Left lobe of liver (tissue), 2 donors: Measurements from ENCODE around the gene CAAP1. TPM values are rescaled to one million over a fixed set of nuclear protein-coding genes. Genes with fewer than 3 reads are reported as not detected.
"Not testable (repeated sequence)": the region's sequence is repeated elsewhere in the genome, so short reads cannot be mapped to it uniquely, and the experiment has no call there.

Experiments
- ATAC-seq: fragments of 200-7000 bp; cut with Tn5 transposase; one replicate; pipeline ENCODE4 v1.9.1; 2020; ENCODE audit warnings: mild to moderate bottlenecking, moderate library complexity
- DNase-seq: peaks from one replicate; pipeline ENCODE4 v3.0.0-alpha.2; 2020; ENCODE audit warnings: low spot score
- total RNA-seq: library from RNA; stranded (reverse); gene quantifications from one replicate; pipeline ENCODE4 v1.2.1, GENCODE V29; 2021
- donor health status: DM: no; HTN: no; CAD: no; lungs with moderate emphysema.
- donor health status: DM: no; HTN: yes; CAD: no.

CAAP1 gene
- total RNA-seq, result 10.5 TPM

- peak; percentile 94 for DNase-seq
- peak; percentile 94 for ATAC-seq
Measured at GRCh38 chr9:26892251-26893029, at the start of gene CAAP1. Gene CAAP1, minus strand, starts transcription at chr9:26892802. Its CDS starts 87 bp downstream, at chr9:26892715.

GRCh38 chr9:26940779-26941178 lies 48.2 kb upstream of the CAAP1 start:
- no peak for ATAC-seq
- DNase-seq, result no peak

GRCh38 chr9:26939955-26940711 lies 47.5 kb upstream of the CAAP1 start:
- no peak for DNase-seq
- no peak for ATAC-seq

GRCh38 chr9:26937816-26938371 lies 45.3 kb upstream of the CAAP1 start:
- DNase-seq (no peak), ATAC-seq (no peak)

GRCh38 chr9:26935847-26936246 lies 43.2 kb upstream of the CAAP1 start:
- ATAC-seq, result no peak
- DNase-seq, result no peak

- no peak for ATAC-seq
- no peak for DNase-seq
Measured at GRCh38 chr9:26928902-26929495, 36.4 kb upstream of the CAAP1 start.

GRCh38 chr9:26925609-26926008 lies 33.0 kb upstream of the CAAP1 start:
- DNase-seq, result no peak
- no peak for ATAC-seq

GRCh38 chr9:26919698-26920097 lies 27.1 kb upstream of the CAAP1 start:
- no peak for ATAC-seq
- no peak for DNase-seq

- DNase-seq (no peak), ATAC-seq (no peak)
Measured at GRCh38 chr9:26913138-26913668, 20.6 kb upstream of the CAAP1 start.

DNA sequence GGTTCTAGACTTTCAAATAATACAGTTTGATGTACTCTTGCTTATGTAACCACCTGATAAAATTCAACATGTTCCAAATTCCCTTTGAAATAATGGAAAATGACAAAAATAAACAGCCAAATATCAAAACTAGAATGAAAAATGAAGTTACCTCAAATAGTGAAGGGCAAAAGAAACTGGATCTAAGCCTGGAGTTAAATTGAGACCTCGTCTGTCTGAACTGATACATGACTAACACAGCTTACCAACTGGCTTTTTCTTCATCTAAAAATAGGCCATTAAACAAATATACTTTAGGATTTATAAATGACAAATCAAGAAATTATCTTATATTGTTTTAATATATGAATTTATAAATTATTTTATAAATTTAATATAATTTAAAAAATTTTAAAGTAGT lies 12.1 kb upstream of the CAAP1 start:
- ATAC-seq (no peak), DNase-seq (no peak)

DNA sequence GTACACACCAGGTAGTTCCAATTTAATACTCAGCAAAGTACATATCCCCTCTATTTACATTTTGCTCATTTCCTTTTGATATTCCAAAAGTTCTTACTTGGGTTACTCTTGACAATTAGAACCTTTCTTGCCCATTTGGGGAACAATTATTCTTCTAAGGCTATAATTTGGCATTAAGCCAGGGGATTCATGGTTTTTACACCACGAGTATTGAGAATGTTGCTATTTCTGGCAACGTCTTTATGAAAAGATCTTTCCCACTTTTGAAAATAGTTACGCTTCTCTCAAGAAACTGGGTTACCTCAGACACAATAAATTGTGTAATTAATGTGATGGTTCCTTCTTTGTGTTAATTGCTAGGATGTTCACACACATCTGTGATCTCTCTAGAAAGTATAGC lies 11.5 kb upstream of the CAAP1 start:
- ATAC-seq (no peak), DNase-seq (no peak)

DNA sequence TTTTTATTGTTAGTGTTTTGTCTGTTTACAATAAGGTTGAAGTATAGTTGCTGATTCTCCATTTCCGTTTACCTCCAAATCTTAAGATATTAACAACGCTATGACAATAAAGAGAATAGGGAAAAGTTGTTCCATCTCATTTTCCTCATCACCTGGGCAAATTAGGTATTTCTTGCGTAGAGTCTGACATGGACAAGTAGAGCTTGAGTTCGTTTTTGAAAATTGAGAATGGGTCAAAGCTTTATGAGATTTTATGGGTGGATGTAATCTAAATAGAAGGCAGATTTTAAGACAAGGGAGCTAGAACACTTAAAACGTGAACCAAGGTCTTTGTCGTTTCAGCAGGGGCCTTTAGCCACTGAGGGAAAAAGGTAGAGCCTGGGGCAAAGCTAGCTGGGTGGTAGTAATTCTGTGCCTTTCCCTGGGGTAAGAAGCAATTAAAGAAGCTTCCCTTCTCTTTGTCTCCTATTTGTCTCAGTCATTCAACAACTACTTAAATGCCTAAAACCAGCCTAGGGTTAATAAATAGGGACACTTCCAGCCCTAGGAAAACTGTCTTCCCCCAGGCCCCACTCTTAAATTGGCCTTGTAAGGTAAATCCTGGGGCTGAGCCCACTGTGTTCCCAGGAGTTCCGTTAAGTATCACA lies 551 bp upstream of the CAAP1 start:
- ATAC-seq (no peak), DNase-seq (no peak)

DNA sequence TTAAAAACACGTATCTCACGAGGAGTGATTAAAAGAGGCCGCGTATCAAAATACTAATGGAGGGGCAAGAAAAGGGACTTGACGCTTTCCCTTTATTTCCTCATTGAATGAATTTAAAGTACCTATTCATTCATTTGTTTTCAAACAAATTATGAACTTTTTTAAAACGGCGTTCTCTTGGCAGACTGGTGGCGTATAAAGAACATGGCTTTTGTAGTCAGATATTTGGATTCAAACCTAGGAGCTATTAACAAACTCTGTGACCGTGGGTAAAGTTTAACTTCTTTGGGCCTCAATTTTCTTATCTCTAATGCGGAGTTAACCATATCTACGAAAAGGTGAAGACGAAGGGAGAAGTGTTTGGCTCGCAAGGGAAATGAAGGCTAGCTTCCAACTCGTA lies 876 bp downstream of the CAAP1 start:
- ATAC-seq (peak; percentile 22), DNase-seq (no peak)

- ATAC-seq (no peak), DNase-seq (no peak)
Measured at GRCh38 chr9:26888271-26888670, 4.3 kb downstream of the CAAP1 start.

GRCh38 chr9:26882154-26882553 lies 10.4 kb downstream of the CAAP1 start:
- DNase-seq (no peak), ATAC-seq (no peak)

DNA sequence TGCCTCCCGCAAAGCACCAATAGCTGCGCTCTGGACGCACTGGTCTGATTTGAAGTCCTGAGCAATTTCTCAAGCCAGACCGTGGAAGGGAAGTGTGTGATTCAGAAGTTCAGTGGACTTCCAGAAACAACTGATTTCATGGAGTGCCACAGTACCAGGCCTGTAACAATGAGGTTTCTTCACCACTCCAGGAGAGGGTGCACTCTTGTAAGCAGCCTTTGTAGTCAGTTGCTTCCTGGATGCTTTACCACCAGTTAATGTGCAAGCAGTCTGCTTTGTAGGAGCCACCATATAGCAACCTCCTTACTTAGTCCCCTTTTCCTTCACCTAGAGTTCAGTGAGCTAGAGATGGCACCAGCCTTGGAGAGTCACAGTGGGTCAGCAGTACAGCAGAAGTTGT lies 12.3 kb downstream of the CAAP1 start:
- DNase-seq (no peak), ATAC-seq (no peak)

DNA sequence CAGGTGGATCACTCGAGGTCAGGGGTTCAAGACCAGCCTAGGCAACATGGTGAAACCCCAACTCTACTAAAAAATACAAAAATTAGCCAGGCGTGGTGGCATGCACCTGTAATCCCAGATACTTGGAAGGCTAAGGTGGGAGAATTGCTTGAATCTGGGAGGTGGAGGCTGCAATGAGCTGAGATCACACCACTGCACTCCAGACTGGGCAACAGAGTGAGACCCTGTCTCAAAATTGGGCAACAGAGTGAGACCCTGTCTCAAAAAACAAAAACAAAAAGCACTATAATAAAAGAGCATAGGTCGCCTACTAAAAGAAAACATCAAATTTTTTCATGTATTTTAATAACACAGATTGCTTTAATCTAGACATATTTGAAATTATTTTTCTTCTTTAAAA lies 17.4 kb downstream of the CAAP1 start:
- ATAC-seq, DNase-seq: not testable (repeated sequence)

DNA sequence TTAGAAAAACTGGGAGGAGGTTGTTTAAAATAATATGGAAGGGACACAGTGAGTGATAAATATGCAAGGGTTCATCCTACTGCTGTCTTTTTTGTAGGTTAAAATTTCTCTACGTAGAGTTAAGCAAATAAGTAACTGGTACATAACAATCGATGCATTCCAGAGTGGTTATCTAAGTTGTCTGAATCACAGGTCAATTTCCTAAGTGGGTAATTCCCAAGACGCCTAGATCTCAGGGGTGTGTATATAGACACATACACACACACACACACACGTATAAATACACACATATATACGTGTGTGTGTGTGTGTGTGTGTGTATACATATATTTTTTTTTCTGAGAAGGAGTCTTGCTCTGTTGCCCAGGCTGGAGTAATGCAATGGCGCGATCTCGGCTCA lies 22.3 kb downstream of the CAAP1 start:
- ATAC-seq (no peak), DNase-seq (no peak)

GRCh38 chr9:26863074-26863473 lies 29.5 kb downstream of the CAAP1 start:
- DNase-seq (no peak), ATAC-seq (peak; percentile 66)

DNA sequence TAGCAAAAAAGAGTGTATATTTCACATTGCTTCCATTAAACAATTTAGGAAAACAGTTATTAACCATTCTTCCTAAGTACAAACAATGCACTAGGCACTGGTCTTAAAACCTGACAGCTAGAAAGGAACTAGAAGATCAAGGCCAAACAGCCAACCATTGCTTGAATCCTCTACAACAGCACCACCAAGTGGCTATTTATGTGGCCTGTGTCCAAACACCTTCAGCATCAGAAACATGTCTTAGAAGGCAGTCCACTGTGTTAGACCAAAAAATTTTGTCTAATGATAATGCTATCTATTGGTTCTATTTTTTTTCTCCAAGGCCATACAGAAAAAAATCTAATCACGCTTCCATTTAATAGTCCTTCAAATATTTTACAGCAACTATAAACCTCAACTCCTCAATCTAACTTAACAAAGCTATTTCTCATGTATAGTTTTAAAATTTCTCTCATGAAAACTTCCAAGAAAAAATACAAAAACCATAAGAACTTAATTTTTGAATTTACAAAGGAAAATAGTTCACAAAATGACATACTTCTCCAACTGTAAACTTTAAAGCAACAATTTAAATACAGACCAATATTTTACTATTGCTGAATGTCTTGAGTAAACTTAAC lies 36.1 kb downstream of the CAAP1 start:
- ATAC-seq (peak; percentile 67), DNase-seq (no peak)
